ENCODE measurements around the gene METTL24.

- TF ChIP-seq CTCF (IDR thresholded peaks at IDR 0.05; ENCODE audit: low read length) (no peak), EZH2 (IDR thresholded peaks at IDR 0.05; ENCODE audit: borderline replicate concordance, low read length) (no peak)
Observed at GRCh38 chr6:110366975-110367374, 8.8 kb upstream of the METTL24 start.
